SU-DHL-6 (cell line): ENCODE data around the gene CD47.

Experiments used
- H2AFZ ChIP-seq: fragments of 200-600 bp; sonication (generic); 2 replicates; pipeline ENCODE4 v1.6.1; 2014; ENCODE audit warnings: low read depth, mild to moderate bottlenecking, moderate library complexity, mixed read lengths, antibody characterized with exemption, low read length; ENCODE audit not compliant: severe bottlenecking
- H3F3A ChIP-seq: fragments of 200-600 bp; shearing (Covaris generic); 2 replicates; pipeline ENCODE4 v1.6.0; 2016; ENCODE audit warnings: antibody characterized with exemption, mild to moderate bottlenecking; ENCODE audit not compliant: insufficient read depth
- H3K27ac ChIP-seq: fragments of 200-600 bp; sonication (generic); 2 replicates; pipeline ENCODE4 v1.5.1; 2016; ENCODE audit warnings: low read depth, mild to moderate bottlenecking, low read length, moderate library complexity, mixed read lengths
- H3K27me3 ChIP-seq: fragments of 200-600 bp; sonication (generic), shearing (Covaris generic); 2 replicates; pipeline ENCODE4 v1.6.0; 2014; ENCODE audit warnings: mild to moderate bottlenecking, low read length
- H3K36me3 ChIP-seq: fragments of 200-600 bp; sonication (generic); 2 replicates; pipeline ENCODE4 v1.6.1; 2014; ENCODE audit warnings: mild to moderate bottlenecking, low read length, mixed read lengths
- H3K4me2 ChIP-seq: fragments of 300-600, 200-600 bp; shearing (Covaris generic), sonication (generic); 2 replicates; pipeline ENCODE4 v1.6.0; 2014; ENCODE audit warnings: low read length, low read depth, mild to moderate bottlenecking; ENCODE audit not compliant: poor library complexity, severe bottlenecking
- H3K4me3 ChIP-seq: fragments of 200-600 bp; sonication (generic); 2 replicates; pipeline ENCODE4 v1.5.1; 2014; ENCODE audit warnings: antibody characterized with exemption, low read length, mild to moderate bottlenecking, mixed read lengths; ENCODE audit not compliant: insufficient read depth, poor library complexity, severe bottlenecking
- H3K79me2 ChIP-seq: fragments of 200-600 bp; sonication (generic); 2 replicates; pipeline ENCODE4 v1.6.1; 2014; ENCODE audit warnings: mild to moderate bottlenecking, low read length, moderate library complexity; ENCODE audit not compliant: insufficient read depth
- H3K9ac ChIP-seq: fragments of 200-600 bp; sonication (generic); 2 replicates; pipeline ENCODE4 v1.7.0; 2014; ENCODE audit warnings: mild to moderate bottlenecking, low read length
- H3K9me2 ChIP-seq: fragments of 200-600 bp; sonication (generic); replicated peaks from 2 replicates; pipeline ENCODE4 v1.6.1; 2014; ENCODE audit warnings: low read length; ENCODE audit not compliant: insufficient read depth
- H3K9me3 ChIP-seq: fragments of 200-600 bp; sonication (generic); 2 replicates; pipeline ENCODE4 v1.6.1; 2014; ENCODE audit warnings: low read length, mixed read lengths; ENCODE audit not compliant: insufficient read depth
- H4K20me1 ChIP-seq: fragments of 200-600 bp; sonication (generic); 2 replicates; pipeline ENCODE4 v1.6.1; 2014; ENCODE audit warnings: low read depth, mild to moderate bottlenecking, antibody characterized with exemption, low read length, moderate library complexity, mixed read lengths
- CTCF ChIP-seq: fragments of 200-600 bp; sonication (generic); IDR thresholded peaks from one replicate; pipeline ENCODE4 v1.5.1; 2017; ENCODE audit warnings: antibody characterized with exemption, mild to moderate bottlenecking, low read length, moderate library complexity; ENCODE audit not compliant: insufficient read depth, poor library complexity, severe bottlenecking
- EZH2phosphoT487 ChIP-seq: fragments of 200-600 bp; sonication (generic), shearing (Covaris generic); conservative IDR thresholded peaks from 2 replicates; pipeline ENCODE4 v1.6.1; 2018; ENCODE audit warnings: mild to moderate bottlenecking, antibody characterized with exemption, low read length, moderate library complexity, mixed read lengths

CD47 gene

GRCh38 chr3:108013141-108014055 lies 77.4 kb downstream of the CD47 start:
- Histone ChIP-seq H3F3A (no peaks in the 10 kb centered on the region), H3K79me2 (no peaks in the 10 kb centered on the region), H3K27me3 (no peaks in the 10 kb centered on the region), H3K9me2 (no peaks in the 10 kb centered on the region), H4K20me1 (no peaks in the 10 kb centered on the region), H3K36me3 (no peaks in the 10 kb centered on the region), H3K9me3 (no peaks in the 10 kb centered on the region), H3K4me3 (no peak overlapping the region), H3K9ac (no peak overlapping the region), H2AFZ (no peak overlapping the region), H3K27ac (no peak overlapping the region), H3K4me2 (no peak overlapping the region)
- TF ChIP-seq CTCF = no peak

GRCh38 chr3:108012304-108012703 lies 78.5 kb downstream of the CD47 start:
- Histone ChIP-seq H3K9me2 (no peaks in the 10 kb centered on the region), H3K27me3 (no peaks in the 10 kb centered on the region), H3F3A (no peaks in the 10 kb centered on the region)

GRCh38 chr3:108011616-108012015 lies 79.2 kb downstream of the CD47 start:
- H2AFZ ChIP-seq = no peak overlapping the region
- no peaks in the 10 kb centered on the region for H3F3A ChIP-seq
- H3K27ac ChIP-seq = no peak overlapping the region
- H3K9me2 ChIP-seq = no peaks in the 10 kb centered on the region
- no peaks in the 10 kb centered on the region for H3K9me3 ChIP-seq
- no peak for TF ChIP-seq EZH2phosphoT487
- no peak for TF ChIP-seq CTCF
- H3K9ac ChIP-seq = no peak overlapping the region
- H3K79me2 ChIP-seq = no peaks in the 10 kb centered on the region
- no peaks in the 10 kb centered on the region for H3K27me3 ChIP-seq
- no peaks in the 10 kb centered on the region for H4K20me1 ChIP-seq
- H3K4me3 ChIP-seq = no peak overlapping the region
- H3K36me3 ChIP-seq = no peaks in the 10 kb centered on the region
- H3K4me2 ChIP-seq = no peak overlapping the region

More at GRCh38 chr3:108012304-108012703, 78.5 kb downstream of the CD47 start:
- Histone ChIP-seq H4K20me1 (no peaks in the 10 kb centered on the region), H3K4me2 (no peak overlapping the region), H3K9me3 (no peaks in the 10 kb centered on the region), H3K27ac (no peak overlapping the region), H3K4me3 (no peak overlapping the region), H2AFZ (no peak overlapping the region), H3K9ac (no peak overlapping the region), H3K79me2 (no peaks in the 10 kb centered on the region), H3K36me3 (no peaks in the 10 kb centered on the region)
- no peak for TF ChIP-seq EZH2phosphoT487
- no peak for TF ChIP-seq CTCF
